ENCODE results near the gene EGR2. TPM values are rescaled to one million over a fixed set of nuclear protein-coding genes. Genes with fewer than 3 reads are reported as not detected.

Gene EGR2
- total RNA-seq, 6 experiments from 2014 or later, result 0.17 to 1.3 (median 0.99) TPM; not detected in 2

DNA sequence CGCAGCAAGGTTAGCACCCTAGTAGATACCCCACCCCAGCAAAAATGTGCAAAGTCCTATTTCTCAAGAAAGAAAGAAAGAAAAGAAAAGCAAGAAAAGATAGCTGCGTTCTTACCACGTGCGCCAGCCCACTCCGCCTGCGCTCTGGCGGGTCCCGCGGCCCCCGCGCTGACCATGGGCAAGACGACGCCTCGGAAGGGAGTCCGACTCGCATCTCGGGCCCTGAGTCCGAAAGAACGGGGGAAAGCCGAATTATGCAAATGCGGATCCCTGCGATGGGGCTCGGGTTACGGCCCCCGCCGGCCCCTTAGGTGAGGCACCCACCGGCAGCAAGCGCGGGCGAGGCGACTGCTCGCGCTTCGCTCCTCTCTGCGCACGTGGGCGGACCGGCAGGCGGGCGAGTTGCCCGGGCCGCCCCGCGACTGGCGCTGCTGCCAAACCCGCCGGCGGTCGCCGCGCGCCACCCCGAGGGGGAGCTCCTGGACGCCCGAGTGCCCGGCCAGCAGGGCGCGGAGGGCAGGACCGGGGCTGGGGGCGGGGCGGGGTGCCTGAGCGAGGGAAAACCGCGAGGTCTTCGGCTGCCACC is 2.4 kb upstream of the EGR2 start:
- no peak for TF ChIP-seq POLR2A (IDR thresholded peaks at IDR 0.05)
- TF ChIP-seq CTCF (IDR thresholded peaks at IDR 0.05), result peak in 2 of 4 donors; percentile 8 to 10
- H3K27ac ChIP-seq, result no peak overlapping the region
- DNase-seq, result peak; percentile 51 to 63 (median 58)
- H3K36me3 ChIP-seq, result no peaks in the 10 kb centered on the region
- 10% methylated on average over 33 of the region's 65 CpGs for WGBS (ENCODE audit: insufficient coverage, low coverage, low lambda C conversion rate, missing lambda C conversion rate)
- peaks cover 0 to 11% of the 10 kb centered on the region in 2 donors for H3K27me3 ChIP-seq
- intact Hi-C loops (cut with DNase I), result no loop called here
- peaks cover 0 to 24% (median 10%) of the 10 kb centered on the region in 4 donors for H3K4me1 ChIP-seq
- no peak for ATAC-seq
- no peaks in the 10 kb centered on the region for H3K9me3 ChIP-seq
- H3K4me3 ChIP-seq, result peak overlapping the region; percentile 74 to 98 (median 77)

GRCh38 chr10:62817766-62818425 is 1.7 kb upstream of the EGR2 start:
- peaks cover 0 to 11% of the 10 kb centered on the region in 2 donors for H3K27me3 ChIP-seq
- intact Hi-C loops (cut with DNase I), result no loop called here
- TF ChIP-seq CTCF (IDR thresholded peaks at IDR 0.05) (peak; percentile 83 to 92 (median 86)), POLR2A (IDR thresholded peaks at IDR 0.05) (peak; percentile 26)
- under 1% methylated on average over 12 of the region's 51 CpGs for WGBS (ENCODE audit: insufficient coverage, low coverage, low lambda C conversion rate, missing lambda C conversion rate)
- peak overlapping the region; percentile 76 to 84 (median 81) for H3K27ac ChIP-seq
- H3K36me3 ChIP-seq, result no peaks in the 10 kb centered on the region
- peaks cover 0 to 24% (median 10%) of the 10 kb centered on the region in 4 donors for H3K4me1 ChIP-seq
- no peaks in the 10 kb centered on the region for H3K9me3 ChIP-seq
- DNase-seq (peak; percentile 77 to 85 (median 84)), ATAC-seq (peak; percentile 74 to 78 (median 78))
- peak overlapping the region; percentile 74 to 98 (median 77) for H3K4me3 ChIP-seq

- H3K9me3 ChIP-seq, result no peaks in the 10 kb centered on the region
- no peaks in the 10 kb centered on the region for H3K36me3 ChIP-seq
- intact Hi-C loops (cut with DNase I), result no loop called here
- H3K27ac ChIP-seq, result peak overlapping the region; percentile 76 to 84 (median 81)
- no peak for TF ChIP-seq POLR2A (IDR thresholded peaks at IDR 0.05)
- no peak for TF ChIP-seq CTCF (IDR thresholded peaks at IDR 0.05)
- ATAC-seq, result peak; percentile 47 to 50 (median 49)
- 0% methylated on average over 21 of the region's 49 CpGs for WGBS (ENCODE audit: insufficient coverage, low coverage, low lambda C conversion rate, missing lambda C conversion rate)
- H3K4me3 ChIP-seq, result peak overlapping the region; percentile 74 to 98 (median 77)
- peak; percentile 68 to 75 (median 68) for DNase-seq
- H3K27me3 ChIP-seq, result peaks cover 0 to 11% of the 10 kb centered on the region in 2 donors
- H3K4me1 ChIP-seq, result peaks cover 0 to 24% (median 10%) of the 10 kb centered on the region in 4 donors
These were observed 1.1 kb upstream of the EGR2 start for GRCh38 chr10:62817121-62817765.

DNA sequence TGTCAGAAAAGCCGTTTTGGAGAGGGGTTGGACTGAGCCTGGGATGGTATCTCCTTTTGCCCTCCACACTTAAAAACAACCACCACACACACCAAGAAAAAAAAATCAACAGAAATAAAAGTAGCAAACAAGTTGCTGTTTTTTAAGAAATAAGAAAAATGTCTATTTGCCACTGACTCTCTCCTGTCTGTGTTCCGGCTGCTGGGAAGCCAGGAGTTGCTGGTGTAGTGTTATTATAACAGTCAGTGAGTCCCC is 163 bp downstream of the EGR2 start:
- Histone ChIP-seq H3K36me3 (no peaks in the 10 kb centered on the region), H3K27ac (peak overlapping the region; percentile 76 to 84 (median 81)), H3K27me3 (peaks cover 0 to 11% of the 10 kb centered on the region in 2 donors), H3K4me3 (peak overlapping the region; percentile 74 to 98 (median 77)), H3K4me1 (peaks cover 0 to 24% (median 10%) of the 10 kb centered on the region in 4 donors), H3K9me3 (no peaks in the 10 kb centered on the region)
- DNase-seq (no peak), ATAC-seq (no peak)
- WGBS (ENCODE audit: insufficient coverage, low coverage, low lambda C conversion rate, missing lambda C conversion rate), result 0% methylated on average over 2 of the region's 2 CpGs
- intact Hi-C loops (cut with DNase I), result no loop called here
- TF ChIP-seq CTCF (IDR thresholded peaks at IDR 0.05) (no peak), POLR2A (IDR thresholded peaks at IDR 0.05) (no peak)
